SK-N-SH treated with all-trans-retinoic acid at 6 μM for 48 hours (cell line): ENCODE measurements around the gene SORCS2.

Source experiments
- ARNTL ChIP-seq: fragments of 450-650 bp; formaldehyde crosslinking; IDR thresholded peaks from 2 replicates; pipeline ENCODE4 v1.5.0; 2020; ENCODE audit warnings: low read depth, mild to moderate bottlenecking, moderate library complexity, borderline replicate concordance
- CSRNP3 ChIP-seq: fragments of 250-450 bp; sonication (Bioruptor Pico); IDR thresholded peaks from 2 replicates; pipeline ENCODE4 v1.5.1; 2021; ENCODE audit warnings: mild to moderate bottlenecking, moderate library complexity
- ESRRG ChIP-seq: fragments of 250-450 bp; sonication (Bioruptor Pico); IDR thresholded peaks from 2 replicates; pipeline ENCODE4 v1.6.1; 2021; ENCODE audit warnings: mild to moderate bottlenecking
- PATZ1 ChIP-seq: fragments of 250-450 bp; sonication (Bioruptor Pico); IDR thresholded peaks from 2 replicates; pipeline ENCODE4 v1.8.0; 2020; ENCODE audit warnings: mild to moderate bottlenecking, moderate library complexity, borderline replicate concordance
- TCF4 ChIP-seq: fragments of 250-450 bp; sonication (Bioruptor Pico); IDR thresholded peaks from 2 replicates; pipeline ENCODE4 v1.8.0; 2021; ENCODE audit warnings: mild to moderate bottlenecking, moderate library complexity, borderline replicate concordance
- ZFP30 ChIP-seq: fragments of 450-650 bp; formaldehyde crosslinking; IDR thresholded peaks from 2 replicates; pipeline ENCODE4 v1.5.0; 2022; ENCODE audit warnings: mild to moderate bottlenecking, moderate library complexity
- ZNF565 ChIP-seq: fragments of 450-650 bp; formaldehyde crosslinking; conservative IDR thresholded peaks from 2 replicates; pipeline ENCODE4 v1.5.0; 2020; ENCODE audit warnings: low read depth, mild to moderate bottlenecking, moderate library complexity

GRCh38 chr4:7255488-7255881 lies 63.1 kb downstream of the SORCS2 start:
- TF ChIP-seq PATZ1 (CRISPR knock-in tag) (no peak), ZNF565 (no peak), ARNTL (CRISPR knock-in tag) (no peak), ZFP30 (CRISPR knock-in tag) (no peak), TCF4 (CRISPR knock-in tag) (no peak), ESRRG (no peak), CSRNP3 (CRISPR knock-in tag) (no peak)
